Measurements from ENCODE around the gene JUP. TPM values are rescaled to one million over a fixed set of nuclear protein-coding genes. Genes with fewer than 3 reads are reported as not detected.

Gene JUP
- total and polyA plus RNA-seq, 2 of the 4 experiments (the other 2 are of a cell fraction): 12.9 to 27.3 TPM

GRCh38 chr17:41786227-41787020 lies at the start of gene JUP (continued):
- TF ChIP-seq SMC3 (IDR thresholded peaks at IDR 0.05; ENCODE audit: low read depth, low read length): no peak
- TF ChIP-seq, protein P1, sequence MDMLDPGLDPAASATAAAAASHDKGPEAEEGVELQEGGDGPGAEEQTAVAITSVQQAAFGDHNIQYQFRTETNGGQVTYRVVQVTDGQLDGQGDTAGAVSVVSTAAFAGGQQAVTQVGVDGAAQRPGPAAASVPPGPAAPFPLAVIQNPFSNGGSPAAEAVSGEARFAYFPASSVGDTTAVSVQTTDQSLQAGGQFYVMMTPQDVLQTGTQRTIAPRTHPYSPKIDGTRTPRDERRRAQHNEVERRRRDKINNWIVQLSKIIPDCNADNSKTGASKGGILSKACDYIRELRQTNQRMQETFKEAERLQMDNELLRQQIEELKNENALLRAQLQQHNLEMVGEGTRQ (IDR thresholded peaks at IDR 0.05; ENCODE audit: low read depth, low read length): no peak
- no peak for TF ChIP-seq CHD1 (IDR thresholded peaks at IDR 0.05; ENCODE audit: low read depth, low read length)
- TF ChIP-seq CEBPB (IDR thresholded peaks at IDR 0.05; ENCODE audit: low read depth, low read length): no peak
